HG03575 (cell line): Measurements from ENCODE around the gene RPL32.
"Not testable (repeated sequence)": the region's sequence is repeated elsewhere in the genome, so short reads cannot be mapped to it uniquely, and the experiment has no call there.

ENCODE experiments used
- ATAC-seq: cut with Tn5 transposase; IDR thresholded peaks from one replicate; pipeline ENCODE4 v1.9.1; 2021; ENCODE audit not compliant: unreplicated experiment, insufficient number of reproducible peaks, low FRiP score; ENCODE audit errors: extremely low read depth

Gene RPL32

DNA sequence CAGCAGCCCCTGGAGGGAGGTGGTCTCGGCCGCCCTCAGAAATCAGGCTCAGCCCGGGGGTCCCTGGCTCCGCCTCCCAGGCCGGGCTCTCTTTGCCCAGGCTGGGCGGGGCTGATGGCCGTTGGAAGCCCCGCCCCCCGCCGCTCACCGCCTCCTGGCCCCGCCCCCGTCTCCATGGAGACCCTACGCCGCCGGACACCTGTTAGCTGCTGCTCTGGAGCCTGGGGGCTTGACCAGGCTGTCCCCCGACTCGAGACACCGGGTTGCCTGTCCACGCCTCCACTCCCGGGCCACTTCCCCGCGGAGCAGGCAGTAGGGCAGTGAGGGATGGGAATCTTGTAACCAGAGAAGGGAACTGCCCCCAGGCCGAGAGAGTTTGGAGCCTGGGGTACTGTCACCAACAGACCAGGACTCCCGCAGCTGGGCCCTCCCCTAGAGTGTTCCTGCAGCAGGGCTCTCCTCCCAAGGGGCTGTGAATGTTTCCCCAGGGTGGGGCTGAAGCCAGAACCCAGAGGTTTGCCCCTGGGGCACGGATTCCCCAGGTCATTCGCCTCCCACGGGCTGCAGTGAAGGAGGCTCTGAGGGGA lies 27.8 kb upstream of the RPL32 start:
- ATAC-seq: no peak

DNA sequence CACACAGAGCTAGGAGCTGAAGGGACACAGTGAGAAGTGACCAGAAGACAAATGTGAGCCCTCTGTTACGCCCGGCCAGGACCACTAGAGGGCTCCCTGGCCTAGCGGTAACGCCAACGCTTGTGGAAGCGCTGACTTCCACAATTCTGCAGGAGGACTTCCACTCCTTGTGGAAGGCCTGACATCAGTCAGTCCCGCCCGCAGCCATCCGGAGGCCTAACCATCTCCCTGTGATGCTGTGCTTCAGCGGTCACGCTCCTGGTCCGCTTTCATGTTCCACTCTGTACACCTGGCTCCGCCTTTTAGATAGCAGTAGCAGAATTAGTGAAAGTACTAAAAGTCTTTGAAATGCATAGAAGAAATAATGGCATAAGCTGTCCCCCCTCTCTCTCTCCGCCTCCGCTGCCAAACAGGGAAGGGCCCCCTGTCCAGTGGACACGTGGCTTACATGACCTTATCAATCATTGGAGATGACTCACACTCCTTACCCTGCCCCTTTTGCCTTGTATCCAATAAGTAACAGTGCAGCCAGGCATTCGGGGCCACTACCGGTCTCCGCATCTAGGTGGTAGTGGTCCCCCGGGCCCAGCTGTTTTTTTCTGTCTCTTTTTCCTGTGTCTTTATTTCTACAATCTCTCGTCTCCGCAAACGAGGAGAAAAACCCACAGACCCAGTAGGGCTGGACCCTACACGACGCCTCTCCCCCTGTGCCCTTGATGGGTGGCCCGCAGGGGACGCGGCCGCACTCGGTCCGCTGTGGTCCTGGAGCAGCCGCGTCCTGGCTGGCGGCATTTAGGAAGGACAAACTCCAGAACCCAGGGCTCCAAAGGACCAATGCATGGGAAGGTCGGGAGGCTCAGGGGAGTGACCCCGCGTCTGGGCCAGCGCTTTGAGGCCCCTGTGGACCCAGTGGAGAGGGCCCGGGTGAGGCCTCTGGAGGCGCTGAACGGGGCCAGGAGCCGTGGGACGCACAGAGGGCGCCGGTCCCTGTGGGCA lies 27.0 kb upstream of the RPL32 start:
- no peak for ATAC-seq

- no peak for ATAC-seq
Measured at GRCh38 chr3:12866836-12867235, 25.5 kb upstream of the RPL32 start.

DNA sequence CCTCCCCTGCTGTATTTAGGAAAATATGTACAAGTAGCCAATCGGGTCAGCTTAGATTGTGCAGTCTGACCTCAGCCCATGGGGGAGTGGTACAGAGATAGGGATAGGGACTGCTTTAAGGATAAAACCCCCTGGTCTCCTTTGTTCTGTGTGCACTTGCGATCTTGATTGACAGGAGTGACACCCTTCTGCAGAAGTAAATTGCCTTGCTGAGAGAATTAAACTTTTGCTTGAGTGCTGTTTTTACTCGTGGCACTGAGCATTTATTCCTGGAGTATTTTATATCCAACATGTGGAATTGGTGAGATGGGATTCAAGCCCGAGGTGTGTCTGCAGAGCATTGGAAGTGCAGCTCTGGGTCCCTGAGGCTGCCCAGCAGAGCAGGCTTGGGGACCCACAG lies 23.9 kb upstream of the RPL32 start:
- no peak for ATAC-seq

- ATAC-seq: no peak
Measured at GRCh38 chr3:12862387-12862786, 21.0 kb upstream of the RPL32 start.

DNA sequence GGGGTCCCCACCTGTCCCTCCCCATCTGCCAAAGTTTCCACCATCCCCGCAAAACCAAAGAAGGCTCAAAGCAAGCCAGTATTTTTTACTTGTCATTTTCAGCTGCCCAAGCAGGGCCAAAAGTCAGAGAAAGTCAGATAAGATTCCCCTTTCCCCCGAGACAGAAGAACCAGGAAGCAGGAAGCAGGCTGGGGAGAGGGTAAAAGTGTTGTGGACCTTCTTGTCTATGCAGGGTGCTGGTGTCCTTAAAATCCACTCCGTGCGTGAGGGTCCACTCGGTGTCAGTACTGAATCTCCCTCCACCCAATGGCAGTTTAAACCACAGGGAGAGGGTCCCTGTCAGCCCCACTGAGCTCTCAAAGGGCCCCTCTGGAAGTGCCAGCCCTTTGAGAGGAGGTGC lies 20.2 kb upstream of the RPL32 start:
- ATAC-seq: no peak

DNA sequence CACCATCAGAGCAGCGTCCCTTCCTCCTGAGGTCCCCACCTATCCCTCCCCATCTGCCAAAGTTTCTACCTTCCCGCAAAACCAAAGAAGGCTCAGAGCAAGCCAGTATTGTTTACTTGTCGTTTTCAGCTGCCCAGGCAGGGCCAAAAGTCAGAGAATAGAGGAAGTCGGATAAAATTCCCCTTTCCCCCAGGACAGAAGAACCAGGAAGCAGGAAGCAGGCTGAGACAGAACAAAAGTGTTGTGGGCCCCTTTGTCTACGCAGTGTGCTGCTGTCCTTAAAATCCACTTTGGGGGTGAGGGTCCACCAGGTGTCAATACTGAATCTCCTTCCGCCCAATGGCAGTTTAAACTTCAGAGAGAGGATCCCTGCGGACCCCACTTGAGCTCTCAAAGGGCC lies 18.5 kb upstream of the RPL32 start:
- no peak for ATAC-seq

DNA sequence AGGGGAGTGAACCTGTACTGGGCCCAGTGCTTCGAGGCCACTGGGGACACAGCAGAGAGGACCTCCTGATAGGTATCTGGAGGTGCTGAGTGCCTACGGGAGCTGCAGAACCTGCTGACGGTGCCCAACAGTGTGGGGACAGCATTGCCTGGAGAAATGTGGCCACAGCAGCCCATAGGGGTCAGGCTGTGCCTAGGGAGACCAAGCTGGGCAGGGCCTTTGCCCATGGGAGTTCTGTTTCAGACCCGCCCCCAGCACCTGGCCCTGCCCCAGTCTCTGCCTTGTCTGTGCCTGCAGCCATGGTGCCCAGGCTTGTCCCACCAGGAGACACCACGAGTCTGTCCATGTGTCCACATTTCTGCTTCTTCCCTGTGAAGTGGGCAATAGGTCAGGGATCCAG lies 15.3 kb upstream of the RPL32 start:
- ATAC-seq: no peak

GRCh38 chr3:12854565-12854964 lies 13.2 kb upstream of the RPL32 start:
- ATAC-seq: no peak

DNA sequence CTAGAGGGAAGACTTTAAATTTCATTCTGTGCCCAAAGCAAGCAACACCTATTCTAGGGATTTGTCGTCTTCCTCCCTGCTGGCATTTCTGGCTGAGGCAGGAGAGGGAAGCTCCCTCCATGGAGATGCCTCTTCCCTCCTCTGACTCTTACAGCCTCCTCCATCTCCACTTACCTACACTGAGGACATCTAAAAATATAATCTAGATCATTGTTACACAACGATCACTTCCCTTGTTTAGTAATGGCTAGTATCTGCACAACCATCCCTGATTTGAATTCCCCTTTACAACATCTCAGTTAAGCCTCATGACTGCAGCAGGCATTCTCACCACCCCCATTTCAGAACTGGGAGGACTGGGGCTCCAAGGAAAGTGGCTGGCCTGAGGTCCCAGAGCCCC lies 12.5 kb upstream of the RPL32 start:
- not testable (repeated sequence) for ATAC-seq

GRCh38 chr3:12852201-12852600 lies 10.8 kb upstream of the RPL32 start:
- no peak for ATAC-seq

DNA sequence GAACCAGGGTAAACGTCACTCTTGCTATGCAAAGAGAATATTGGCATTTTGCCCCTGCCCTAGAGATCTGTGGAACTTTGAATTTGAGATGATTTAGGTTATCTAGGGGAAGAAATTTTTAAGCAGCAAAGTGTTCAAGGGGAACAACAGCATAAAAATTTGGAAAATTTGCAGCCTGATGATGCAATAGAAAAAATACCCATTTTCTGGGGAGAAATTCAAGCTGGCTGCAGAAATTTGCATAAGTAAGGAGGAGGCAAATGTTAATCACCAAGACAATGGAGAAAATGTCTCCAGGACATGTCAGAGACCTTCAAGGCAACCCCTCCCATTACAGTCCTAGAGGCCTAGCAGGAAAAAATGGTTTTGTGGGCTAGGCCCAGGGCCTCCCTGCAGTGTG lies 4.4 kb upstream of the RPL32 start:
- no peak for ATAC-seq

GRCh38 chr3:12842469-12842868 lies 1.1 kb upstream of the RPL32 start:
- ATAC-seq: no peak

- ATAC-seq: no peak
Measured at GRCh38 chr3:12841970-12842328, 584 bp upstream of the RPL32 start.

- no peak for ATAC-seq
Measured at GRCh38 chr3:12840591-12841148, 695 bp downstream of the RPL32 start.

GRCh38 chr3:12840148-12840547 lies 1.2 kb downstream of the RPL32 start:
- ATAC-seq: not testable (repeated sequence)

DNA sequence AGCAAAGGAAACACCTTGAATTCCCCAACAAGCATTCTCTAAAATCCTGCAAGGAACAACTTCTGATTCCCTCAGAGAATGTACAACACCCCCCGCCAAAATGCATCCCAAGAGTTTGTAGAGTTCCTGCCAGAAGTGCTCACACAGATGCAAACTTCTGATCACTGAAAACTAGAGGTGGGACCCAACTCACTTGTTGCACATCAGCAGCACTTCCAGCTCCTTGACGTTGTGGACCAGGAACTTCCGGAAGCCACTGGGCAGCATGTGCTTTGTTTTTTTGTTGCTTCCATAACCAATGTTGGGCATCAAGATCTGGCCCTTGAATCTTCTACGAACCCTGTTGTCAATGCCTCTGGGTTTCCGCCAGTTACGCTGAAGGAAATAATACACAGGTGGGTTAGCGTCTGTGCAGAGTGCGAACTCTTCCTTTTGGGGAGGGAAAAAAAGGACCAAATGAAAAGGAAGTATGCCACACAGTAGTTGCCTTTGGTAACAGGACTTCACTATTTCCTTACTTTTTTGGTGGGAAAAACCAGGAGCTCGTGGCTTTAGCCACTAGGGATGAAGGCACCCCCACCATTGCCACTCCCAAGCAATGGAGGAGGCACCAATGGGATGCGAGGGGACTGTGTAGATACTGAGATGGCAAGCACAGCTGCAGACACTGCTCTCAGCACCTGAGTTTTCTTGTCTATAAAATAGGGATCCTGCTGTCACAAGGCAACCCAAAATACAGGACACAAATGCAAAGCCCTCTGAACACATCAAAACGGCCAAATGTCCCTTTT lies 2.0 kb downstream of the RPL32 start:
- ATAC-seq: no peak

GRCh38 chr3:12838179-12838965 lies 3.0 kb downstream of the RPL32 start:
- no peak for ATAC-seq
